Endothelial cell of umbilical vein (primary cell): ENCODE results near the gene CHD6. TPM values are rescaled to one million over a fixed set of nuclear protein-coding genes. Genes with fewer than 3 reads are reported as not detected.

Experiments used
- BruUV-seq: library from RNA; stranded (reverse); fragments of 400-500 nt; replicated peaks from 2 replicates; lab custom pipeline; 2021; lab: Mats Ljungman, UMichigan
- CTCF ChIA-PET: fragments of 300-600, 350-600 bp; sonication (Branson Sonifier 250); formaldehyde crosslinking; loops from one replicate; lab custom pipeline; 2021; ENCODE audit warnings: antibody characterized with exemption, inconsistent platforms; lab: Charles Lee
- POLR2A ChIA-PET: fragments of 300-600, 350-600 bp; sonication (Branson Sonifier 250); formaldehyde crosslinking; loops from one replicate; lab custom pipeline; 2021; ENCODE audit warnings: antibody characterized with exemption, inconsistent platforms; lab: Charles Lee
- DNase-seq: peaks from one replicate; pipeline ENCODE4 v3.0.0-alpha.2; 2011; ENCODE audit warnings: low read depth, low spot score
- FAIRE-seq: peaks from 2 replicates; lab custom pipeline; 2011; peaks lifted over from hg19 to GRCh38; lab: Jason Lieb, UNC
- H2AFZ ChIP-seq: 2 replicates; pipeline ENCODE4 v1.6.0; 2012; ENCODE audit warnings: low read depth, low read length, control low read depth, inconsistent platforms
- H3K27ac ChIP-seq: 2 replicates; pipeline ENCODE4 v1.5.1; 2011; ENCODE audit warnings: low read depth, mild to moderate bottlenecking, control low read depth, low read length, moderate library complexity; ENCODE audit not compliant: insufficient read depth
- H3K27me3 ChIP-seq, 2 experiments: 2 replicates each; pipeline versions ENCODE4 v1.6.0 to v1.6.1; 2011; ENCODE audit warnings: low read length in 2 of 2, mixed read lengths in 1 of 2; ENCODE audit not compliant: control insufficient read depth in 2 of 2, insufficient read depth in 2 of 2
- H3K36me3 ChIP-seq, 2 experiments: 2 replicates in 1 of 2; 3 replicates in 1 of 2; pipeline ENCODE4 v1.5.1; 2011; ENCODE audit warnings: low read length in 2 of 2, mild to moderate bottlenecking in 1 of 2, moderate library complexity in 1 of 2; ENCODE audit not compliant: control insufficient read depth in 2 of 2, insufficient read depth in 2 of 2; ENCODE audit errors: extremely low read depth in 1 of 2
- H3K4me1 ChIP-seq: 3 replicates; pipeline ENCODE4 v1.5.1; 2011; ENCODE audit warnings: mild to moderate bottlenecking, low read length; ENCODE audit not compliant: control insufficient read depth, insufficient read depth; ENCODE audit errors: extremely low read depth
- H3K4me2 ChIP-seq: 2 replicates; pipeline ENCODE4 v1.6.1; 2011; ENCODE audit warnings: low read length, control low read depth, mixed read lengths; ENCODE audit not compliant: insufficient read depth
- H3K4me3 ChIP-seq, 3 experiments: fragments of 200-600 bp in 1 of 3; sonication (generic), shearing (Covaris generic) in 1 of 3; replicated peaks in 1 of 3; 2 replicates each; pipeline ENCODE4 v1.5.1; 2011 to 2016; ENCODE audit warnings: control low read depth in 3 of 3, low read length in 3 of 3, mild to moderate bottlenecking in 2 of 3, inconsistent platforms in 1 of 3, low read depth in 1 of 3, moderate library complexity in 1 of 3; ENCODE audit not compliant: insufficient read depth in 1 of 3
- H3K79me2 ChIP-seq: 2 replicates; pipeline ENCODE4 v1.6.0; 2012; ENCODE audit warnings: low read length, inconsistent platforms; ENCODE audit not compliant: control insufficient read depth, insufficient read depth
- H3K9ac ChIP-seq: replicated peaks from 2 replicates; pipeline ENCODE3; 2011; ENCODE audit warnings: low read length, control low read depth; ENCODE audit not compliant: insufficient read depth; ENCODE audit errors: extremely low read depth
- H3K9me1 ChIP-seq: replicated peaks from 3 replicates; pipeline ENCODE4 v1.6.0; 2011; ENCODE audit warnings: mild to moderate bottlenecking, low read length; ENCODE audit not compliant: control insufficient read depth, insufficient read depth; ENCODE audit errors: extremely low read depth
- H3K9me3 ChIP-seq: replicated peaks from 2 replicates; pipeline ENCODE4 v1.5.1; 2012; ENCODE audit warnings: low read length, inconsistent platforms; ENCODE audit not compliant: control insufficient read depth, insufficient read depth
- H4K20me1 ChIP-seq: replicated peaks from 2 replicates; pipeline ENCODE3; 2011; ENCODE audit warnings: mild to moderate bottlenecking, low read length; ENCODE audit not compliant: control insufficient read depth, insufficient read depth; ENCODE audit errors: extremely low read depth
- CTCF ChIP-seq, 2 donors: IDR thresholded peaks; 1 replicate in 1 of 2; 2 replicates in 1 of 2; pipeline ENCODE4 v1.5.1; 2011; ENCODE audit warnings: low read length in 2 of 2, mild to moderate bottlenecking in 2 of 2, moderate library complexity in 2 of 2, control low read depth in 1 of 2, inconsistent platforms in 1 of 2, low read depth in 1 of 2; ENCODE audit not compliant: insufficient read depth in 1 of 2; ENCODE audit errors: extremely low read depth in 1 of 2
- EZH2 ChIP-seq: IDR thresholded peaks from 2 replicates; pipeline ENCODE4 v1.6.1; 2012; ENCODE audit warnings: borderline replicate concordance, low read depth, mild to moderate bottlenecking, moderate library complexity, low read length, inconsistent platforms; ENCODE audit not compliant: severe bottlenecking
- FOS ChIP-seq: IDR thresholded peaks from 2 replicates; pipeline ENCODE4 v1.6.1; 2011; ENCODE audit warnings: mild to moderate bottlenecking, low read length, moderate library complexity, borderline replicate concordance; ENCODE audit not compliant: insufficient read depth
- GATA2 ChIP-seq: IDR thresholded peaks from 2 replicates; pipeline ENCODE4 v1.7.0; 2011; ENCODE audit warnings: low read depth, mild to moderate bottlenecking, moderate library complexity, mixed read lengths, low read length; ENCODE audit not compliant: insufficient read length, insufficient read depth
- JUN ChIP-seq: IDR thresholded peaks from 2 replicates; pipeline ENCODE4 v1.6.1; 2011; ENCODE audit warnings: borderline replicate concordance, low read depth; ENCODE audit not compliant: insufficient read length, insufficient read depth
- MAX ChIP-seq: IDR thresholded peaks from 2 replicates; pipeline ENCODE4 v1.6.1; 2011; ENCODE audit not compliant: insufficient read depth, insufficient read length
- MYC ChIP-seq: IDR thresholded peaks from one replicate; pipeline ENCODE4 v1.6.1; 2011; ENCODE audit warnings: mild to moderate bottlenecking, low read depth, low read length
- POLR2A ChIP-seq: IDR thresholded peaks from 2 replicates; pipeline ENCODE4 v1.6.1; 2012; ENCODE audit warnings: low read depth, mild to moderate bottlenecking, control low read depth, low read length
- POLR2AphosphoS5 ChIP-seq: IDR thresholded peaks from 2 replicates; pipeline ENCODE4 v1.6.1; 2012; ENCODE audit warnings: low read depth, mild to moderate bottlenecking, control low read depth, low read length, moderate library complexity; ENCODE audit not compliant: insufficient read depth
- dilution Hi-C: fragments of 300-500 bp; cut with MboI; formaldehyde crosslinking; loops from one replicate; pipeline ENCODE4 v1.15.0; 2019; ENCODE audit warnings: low sequenced_read_pairs; ENCODE audit not compliant: extremely low pct_ligation_motif_present
- intact Hi-C: fragments of 100-400 bp; cut with micrococcal nuclease; formaldehyde crosslinking; loops from one replicate; pipeline ENCODE4 v1.10.0; 2022
- polyA plus RNA-seq, 4 experiments: library from polyadenylated mRNA; depleted of rRNA in 3 of 4; stranded (reverse) in 3 of 4; unstranded in 1 of 4; fragments of >200 nt; gene quantifications; 2 replicates each; pipeline versions ENCODE4 v1.2.1 to v1.2.3, GENCODE V29; 2011 to 2012; ENCODE audit warnings: missing spikeins in 1 of 4
- total RNA-seq: library from RNA; stranded (reverse); gene quantifications from 2 replicates; pipeline ENCODE4 v1.2.3, GENCODE V29; 2021

CHD6 gene
- total and polyA plus RNA-seq, 2 donors (not counting 3 experiments of a cell fraction or from before 2014, with no cell fraction given) = 7.2 to 33.7 TPM

- no peaks in the 10 kb centered on the region for H3K9me1 ChIP-seq
- H3K4me2 ChIP-seq = no peak overlapping the region
- no peak overlapping the region for H3K9ac ChIP-seq
- intact Hi-C loops (no loop called here), dilution Hi-C loops (no loop called here)
- H3K27ac ChIP-seq = no peak overlapping the region
- no peak overlapping the region for H3K4me3 ChIP-seq
- BruUV-seq = no TSS peak
- H3K4me1 ChIP-seq = no peaks in the 10 kb centered on the region
- POLR2A ChIA-PET = no interaction called here
- H3K36me3 ChIP-seq = no peaks in the 10 kb centered on the region
- peaks cover 14% of the 10 kb centered on the region for H3K79me2 ChIP-seq
- H2AFZ ChIP-seq = no peak overlapping the region
- H3K9me3 ChIP-seq = no peaks in the 10 kb centered on the region
- FAIRE-seq (no peak), DNase-seq (no peak)
- TF ChIP-seq EZH2 (no peak), GATA2 (no peak), POLR2AphosphoS5 (no peak), JUN (no peak), CTCF (IDR thresholded peaks at IDR 0.05; ENCODE audit: extremely low read depth in 1 of 2, insufficient read depth in 1 of 2, low read depth in 1 of 2, low read length in 2 of 2) (no peak), POLR2A (no peak), MAX (no peak), FOS (no peak), MYC (no peak)
- H3K27me3 ChIP-seq = no peaks in the 10 kb centered on the region
- CTCF ChIA-PET = no interaction called here
- peaks cover 6% of the 10 kb centered on the region for H4K20me1 ChIP-seq
Measured at GRCh38 chr20:41560970-41561369, 57.2 kb downstream of the CHD6 start.
